EH (cell line): ENCODE results near the gene TMEM59L.
A peak's percentile ranks its signal among the peaks of the same experiment; 100 is the strongest.

Source experiments
- DNase-seq: peaks from one replicate; pipeline ENCODE4 v3.0.0-alpha.2; 2015; ENCODE audit warnings: low read depth

The TMEM59L gene

DNA sequence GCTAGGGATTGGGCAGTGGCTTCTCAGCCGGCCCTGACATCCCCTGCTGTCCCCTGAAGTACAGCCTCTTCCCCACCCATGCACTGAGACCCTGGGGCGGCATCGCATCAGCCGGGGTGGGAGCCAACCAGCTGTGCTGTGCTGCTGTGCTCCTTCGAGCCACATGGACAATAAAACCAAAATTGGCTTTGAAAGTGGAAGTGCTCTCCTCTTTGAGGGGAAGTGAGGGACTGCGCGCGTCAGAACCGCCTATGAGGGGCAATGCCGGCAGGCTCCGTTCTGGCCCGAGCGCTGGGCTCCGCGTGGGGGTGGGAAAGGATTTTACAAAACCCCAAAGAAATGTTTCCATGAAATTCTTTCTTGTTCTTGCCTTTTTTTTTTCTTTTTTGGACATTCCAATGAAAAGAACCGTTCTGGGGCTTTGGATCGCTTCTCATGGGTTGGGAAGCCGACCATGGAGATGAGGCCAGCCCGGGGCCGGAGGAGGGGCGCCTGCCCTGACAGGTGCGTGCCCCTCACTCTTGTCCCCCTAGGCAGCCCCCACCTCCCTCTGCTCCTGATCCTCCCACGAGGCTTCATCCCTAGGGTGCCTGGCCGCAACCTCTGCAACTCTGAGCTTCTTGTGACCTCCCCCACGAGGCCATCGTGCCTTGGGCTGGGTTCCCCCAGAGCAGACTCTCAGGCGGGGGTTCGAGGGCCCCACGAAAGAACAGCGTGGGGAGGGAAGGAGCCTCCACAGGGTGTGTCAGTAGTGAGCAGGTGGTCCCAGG lies 46.8 kb downstream of the TMEM59L start:
- peak; percentile 51 for DNase-seq

DNA sequence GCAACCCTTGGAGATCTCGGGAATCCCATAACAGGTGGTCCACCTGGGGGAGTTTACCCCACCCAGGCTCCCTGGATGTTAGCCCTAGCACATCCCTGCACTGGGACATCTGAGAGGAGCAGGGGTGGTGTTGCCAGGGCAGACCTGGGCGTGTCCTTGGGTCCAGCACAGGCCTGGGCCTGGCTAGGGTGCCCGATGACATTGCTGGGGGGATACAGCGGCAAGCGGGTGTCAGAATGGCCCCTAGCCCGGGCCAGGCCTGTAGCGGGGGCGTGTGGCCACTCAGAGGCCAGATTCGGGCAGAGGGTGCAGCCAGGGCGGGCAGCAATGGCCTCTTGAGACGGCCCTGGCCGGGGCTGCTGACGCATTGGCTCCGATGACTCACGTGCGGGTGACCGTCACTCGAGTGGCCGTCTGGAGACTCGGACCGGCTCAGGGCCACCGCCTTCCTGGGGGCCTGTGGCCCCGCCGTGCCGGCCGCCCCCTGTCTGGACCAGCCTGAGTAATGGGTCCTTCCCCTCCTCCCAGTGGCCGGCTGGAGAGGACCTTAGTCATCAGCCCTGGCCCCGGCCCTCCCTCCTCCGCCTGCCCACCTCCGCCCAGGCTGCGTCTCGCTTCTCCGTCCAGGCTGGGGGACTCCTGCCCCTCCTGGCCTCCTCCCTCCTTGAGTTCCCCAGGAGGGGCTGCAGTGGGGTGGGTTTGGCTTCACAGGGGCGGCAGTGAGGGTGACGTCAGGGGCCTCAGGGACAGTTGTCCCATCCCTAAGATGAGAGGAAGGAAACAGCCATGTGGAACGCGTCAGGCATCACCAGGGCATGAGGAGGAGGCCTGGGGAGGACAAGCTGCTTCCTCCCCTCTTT lies 47.6 kb downstream of the TMEM59L start:
- DNase-seq: peak; percentile 76

DNA sequence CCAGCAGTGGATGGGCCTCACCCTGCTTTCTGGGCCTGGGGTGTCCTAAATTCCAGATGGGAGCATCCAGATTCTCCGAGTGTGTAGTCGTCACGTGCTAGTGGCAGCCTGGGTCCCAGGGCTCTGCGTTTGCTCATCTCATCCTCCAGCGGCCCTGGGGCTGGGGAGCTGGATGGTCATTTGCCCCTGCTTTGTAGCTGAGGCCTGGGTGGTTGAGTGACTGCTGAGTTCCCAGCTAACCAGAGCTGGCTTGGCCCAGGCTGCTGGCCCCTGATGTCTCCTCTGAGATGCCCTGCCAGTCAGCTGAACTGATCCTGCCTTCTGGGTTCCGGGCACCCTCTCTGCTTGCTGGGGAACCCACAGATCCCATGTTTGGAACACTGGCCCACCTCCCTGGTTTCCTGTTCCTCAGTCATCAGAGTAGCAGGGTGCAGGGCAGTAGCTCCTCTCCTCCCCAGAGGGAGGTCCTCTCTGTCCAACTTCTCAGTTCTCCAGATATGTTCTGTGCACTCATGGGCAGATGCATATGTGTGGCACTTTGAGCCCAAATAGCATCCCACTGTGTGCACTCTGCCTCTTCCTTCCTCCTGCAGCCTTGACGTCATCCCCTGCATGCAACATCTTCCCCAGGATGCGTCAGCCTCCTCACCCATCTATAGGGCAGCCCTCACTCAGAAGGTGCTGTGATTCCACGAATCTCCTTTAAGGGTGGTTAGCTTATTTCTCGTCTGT lies 48.4 kb downstream of the TMEM59L start:
- no peak for DNase-seq

DNA sequence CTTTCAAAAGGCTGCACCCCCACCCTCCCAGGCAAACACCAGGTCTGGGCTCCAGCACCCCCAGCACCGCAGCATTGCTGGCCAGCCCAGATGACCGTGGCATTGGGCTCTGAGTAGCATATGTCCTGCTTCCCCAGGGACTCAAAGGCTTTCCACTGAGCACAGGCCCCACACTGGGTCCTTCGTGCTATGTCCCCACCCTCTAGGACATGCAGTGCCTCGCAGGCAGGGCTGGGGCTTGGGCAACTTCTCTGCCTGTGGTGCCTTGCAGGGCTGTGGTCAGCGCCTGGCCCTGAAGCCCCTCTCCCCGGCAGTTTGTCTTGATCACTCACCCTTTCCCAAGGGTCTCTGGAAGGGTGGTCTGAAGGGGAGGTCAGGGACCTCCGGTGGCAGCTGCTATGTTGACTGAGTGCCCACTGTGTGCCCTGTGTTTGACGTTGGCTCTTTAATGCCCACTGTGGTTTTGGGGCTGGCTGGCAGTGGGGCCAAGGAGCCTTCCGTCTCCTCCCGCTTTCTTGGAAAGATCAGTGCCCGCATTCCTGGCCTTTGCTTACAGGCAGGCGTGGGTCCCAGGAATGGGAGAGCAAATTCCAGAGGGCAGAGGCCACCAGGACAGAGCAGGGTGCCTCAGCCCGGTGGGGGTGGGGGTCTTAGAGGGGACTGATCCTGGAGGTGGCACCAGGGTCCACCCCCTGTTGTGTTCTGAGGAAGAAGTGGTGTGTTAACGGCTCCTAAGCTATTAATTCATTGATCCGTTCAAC lies 50.5 kb downstream of the TMEM59L start:
- peak; percentile 34 for DNase-seq

DNA sequence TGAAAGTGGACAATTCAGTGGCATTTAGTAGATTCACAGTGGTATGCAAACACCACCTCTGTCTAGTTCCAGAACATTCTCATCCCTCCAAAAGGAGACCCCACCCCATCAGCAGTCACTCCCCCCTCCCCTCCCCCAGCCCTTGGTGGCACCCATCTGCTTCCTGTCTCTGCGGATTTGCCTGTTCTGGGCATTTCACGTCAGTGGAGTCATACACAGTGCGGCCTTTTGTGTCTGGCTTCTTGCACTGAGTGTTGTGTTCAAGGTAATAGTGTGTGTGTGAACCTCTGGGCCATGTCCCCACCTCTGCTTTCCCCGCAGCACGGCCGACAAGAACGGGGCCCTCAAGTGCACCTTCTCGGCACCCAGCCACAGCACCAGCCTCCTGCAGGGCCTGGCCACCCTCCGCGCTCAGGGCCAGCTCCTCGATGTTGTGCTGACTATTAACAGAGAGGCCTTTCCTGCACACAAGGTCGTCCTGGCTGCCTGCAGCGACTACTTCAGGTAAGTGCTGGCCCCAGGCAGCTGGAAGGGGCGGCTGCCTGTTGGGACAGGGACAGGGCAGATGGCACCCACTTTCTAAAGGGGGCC lies 51.4 kb downstream of the TMEM59L start:
- DNase-seq: no peak

DNA sequence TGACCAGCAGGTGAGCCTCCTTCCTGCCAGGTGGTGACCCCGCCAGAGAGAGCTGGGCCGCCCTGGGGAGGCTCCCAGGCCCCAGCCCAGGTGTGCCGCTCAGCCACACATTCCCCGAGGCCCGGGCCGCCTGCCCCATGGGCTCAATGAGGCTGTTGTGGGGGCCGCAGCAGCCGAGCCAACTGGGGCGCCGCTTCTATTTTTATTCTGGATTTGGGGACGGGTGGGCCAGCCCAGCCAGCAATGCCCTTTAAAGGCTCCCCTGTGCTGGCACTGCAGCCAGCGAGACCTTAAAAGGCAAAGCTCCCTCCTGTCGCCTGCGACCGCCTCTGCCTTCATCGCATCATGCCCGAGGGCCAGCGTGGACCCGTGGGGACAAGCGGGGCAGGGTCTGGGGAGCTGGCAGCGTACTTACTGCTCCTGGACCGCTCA lies 53.1 kb downstream of the TMEM59L start:
- DNase-seq: no peak

DNA sequence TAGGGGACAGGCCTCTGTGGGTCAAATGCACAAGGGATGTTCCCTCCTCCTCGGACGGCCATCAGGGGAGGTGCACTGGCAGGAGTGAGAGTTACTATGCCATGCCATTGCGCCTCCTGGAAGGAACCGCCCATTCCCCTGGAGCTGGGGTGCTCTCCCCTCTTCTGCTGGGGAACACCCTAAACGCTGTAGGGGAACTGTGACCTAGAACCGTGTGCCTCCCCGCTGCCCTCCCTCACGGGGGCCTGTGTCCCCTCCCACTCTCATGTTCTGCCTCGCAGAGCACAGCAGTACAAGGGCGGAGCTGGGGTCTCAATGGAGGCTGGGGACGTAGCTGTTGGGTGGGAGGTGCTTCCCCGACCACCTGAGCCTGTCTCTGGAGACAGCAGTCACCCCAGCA lies 53.6 kb downstream of the TMEM59L start:
- no peak for DNase-seq

DNA sequence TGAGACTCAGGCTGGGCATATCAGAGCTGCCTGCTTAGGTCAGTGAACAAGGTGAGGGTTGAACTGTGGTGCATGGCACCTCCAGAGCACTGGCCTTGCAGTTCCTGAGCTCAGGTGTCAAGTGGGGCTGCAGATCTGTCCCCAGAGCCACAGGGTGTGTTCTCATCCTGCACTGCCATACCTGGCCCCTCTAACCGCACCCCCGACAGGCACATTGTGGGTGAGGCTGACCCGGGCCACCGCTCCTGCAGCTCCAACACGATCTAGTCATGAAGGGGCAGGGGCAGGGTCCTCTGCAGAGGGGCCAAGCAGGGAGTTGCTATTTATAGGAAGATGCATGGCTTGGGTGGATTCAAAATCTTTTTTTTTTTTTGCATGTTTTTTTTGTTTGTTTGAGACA lies 54.1 kb downstream of the TMEM59L start:
- DNase-seq: no peak

DNA sequence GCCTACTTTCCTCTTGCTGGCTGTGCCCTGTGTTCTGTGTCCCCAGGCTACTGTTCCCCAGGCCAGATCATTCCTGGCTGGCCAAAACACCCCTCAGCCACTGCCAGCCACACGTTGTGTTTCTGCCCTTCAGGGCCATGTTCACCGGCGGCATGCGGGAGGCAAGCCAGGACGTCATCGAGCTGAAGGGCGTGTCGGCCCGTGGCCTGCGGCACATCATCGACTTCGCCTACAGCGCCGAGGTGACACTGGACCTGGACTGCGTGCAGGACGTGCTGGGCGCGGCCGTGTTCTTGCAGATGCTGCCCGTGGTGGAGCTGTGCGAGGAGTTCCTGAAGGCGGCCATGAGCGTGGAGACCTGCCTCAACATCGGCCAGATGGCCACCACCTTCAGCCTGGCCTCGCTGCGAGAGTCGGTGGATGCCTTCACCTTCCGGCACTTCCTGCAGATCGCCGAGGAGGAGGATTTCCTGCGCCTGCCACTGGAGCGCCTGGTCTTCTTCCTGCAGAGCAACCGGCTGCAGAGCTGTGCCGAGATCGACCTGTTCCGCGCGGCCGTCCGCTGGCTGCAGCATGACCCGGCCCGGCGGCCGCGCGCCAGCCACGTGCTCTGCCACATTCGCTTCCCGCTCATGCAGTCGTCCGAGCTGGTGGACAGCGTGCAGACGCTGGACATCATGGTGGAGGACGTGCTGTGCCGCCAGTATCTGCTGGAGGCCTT lies 55.0 kb downstream of the TMEM59L start:
- DNase-seq: no peak

DNA sequence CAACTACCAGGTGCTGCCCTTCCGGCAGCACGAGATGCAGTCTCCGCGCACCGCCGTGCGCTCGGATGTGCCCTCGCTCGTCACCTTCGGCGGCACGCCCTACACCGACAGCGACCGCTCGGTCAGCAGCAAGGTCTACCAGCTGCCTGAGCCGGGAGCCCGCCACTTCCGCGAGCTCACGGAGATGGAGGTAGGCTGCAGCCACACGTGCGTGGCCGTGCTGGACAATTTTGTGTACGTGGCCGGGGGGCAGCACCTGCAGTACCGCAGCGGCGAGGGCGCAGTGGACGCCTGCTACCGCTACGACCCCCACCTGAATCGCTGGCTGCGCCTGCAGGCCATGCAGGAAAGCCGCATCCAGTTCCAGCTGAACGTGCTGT lies 55.6 kb downstream of the TMEM59L start:
- no peak for DNase-seq

DNA sequence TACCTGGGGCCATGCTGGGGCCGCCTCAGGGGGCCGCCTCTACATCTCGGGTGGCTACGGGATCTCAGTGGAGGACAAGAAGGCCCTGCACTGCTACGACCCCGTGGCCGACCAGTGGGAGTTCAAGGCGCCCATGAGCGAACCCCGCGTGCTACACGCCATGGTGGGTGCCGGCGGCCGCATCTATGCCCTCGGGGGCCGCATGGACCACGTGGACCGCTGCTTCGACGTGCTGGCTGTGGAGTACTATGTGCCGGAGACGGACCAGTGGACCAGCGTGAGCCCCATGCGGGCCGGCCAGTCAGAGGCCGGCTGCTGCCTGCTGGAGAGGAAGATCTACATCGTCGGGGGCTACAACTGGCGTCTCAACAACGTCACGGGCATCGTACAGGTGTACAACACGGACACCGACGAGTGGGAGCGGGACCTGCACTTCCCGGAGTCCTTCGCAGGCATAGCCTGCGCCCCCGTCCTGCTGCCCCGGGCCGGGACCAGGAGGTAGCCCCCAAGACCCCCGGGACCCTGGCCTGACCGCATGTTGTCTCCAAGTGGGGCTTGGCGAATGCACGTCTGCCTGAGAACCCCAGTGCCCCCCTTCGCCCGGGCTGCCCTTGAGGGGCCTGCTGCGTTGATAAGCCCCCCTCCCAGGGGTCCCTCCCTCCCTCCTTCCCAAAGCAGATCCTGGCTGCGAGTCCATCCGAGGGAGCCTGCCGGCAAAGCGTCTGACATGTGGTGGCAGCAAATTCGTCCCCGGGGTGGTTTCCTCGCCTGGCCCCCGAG lies 56.3 kb downstream of the TMEM59L start:
- no peak for DNase-seq

DNA sequence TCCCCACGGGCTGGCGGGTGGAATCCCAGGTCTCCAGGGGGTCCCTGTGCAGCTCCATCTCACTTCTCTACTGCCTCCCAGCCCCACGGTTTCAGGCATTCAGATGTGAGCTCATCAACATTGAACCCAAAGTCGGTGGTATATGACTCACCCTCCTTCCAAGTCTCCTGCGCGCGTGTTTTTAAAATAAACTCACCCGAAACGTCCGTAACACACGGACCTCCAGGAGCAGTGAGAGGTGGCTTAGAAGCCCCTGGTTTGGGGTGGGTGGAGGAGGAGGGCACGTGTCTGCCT lies 56.8 kb downstream of the TMEM59L start:
- peak; percentile 50 for DNase-seq

DNA sequence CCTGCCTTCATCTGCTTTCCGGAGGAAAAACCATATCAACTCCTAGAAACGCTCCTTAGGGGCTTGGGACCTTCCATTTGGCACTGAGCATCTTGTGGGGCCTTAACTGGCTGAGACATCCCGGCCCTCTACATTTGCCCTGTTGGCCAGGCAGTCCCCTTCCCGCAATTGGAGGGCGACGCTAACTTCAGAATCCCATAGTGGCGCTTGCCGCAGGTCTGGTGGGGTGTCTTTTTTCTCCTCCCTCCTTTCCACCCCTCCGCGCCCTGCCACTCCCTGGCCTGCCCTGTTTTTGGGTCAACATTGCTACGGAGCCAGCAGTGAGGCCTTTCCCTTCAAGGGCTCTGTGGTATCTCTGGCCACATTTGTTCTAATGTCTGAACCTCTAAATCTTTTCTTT lies 57.2 kb downstream of the TMEM59L start:
- DNase-seq: no peak

DNA sequence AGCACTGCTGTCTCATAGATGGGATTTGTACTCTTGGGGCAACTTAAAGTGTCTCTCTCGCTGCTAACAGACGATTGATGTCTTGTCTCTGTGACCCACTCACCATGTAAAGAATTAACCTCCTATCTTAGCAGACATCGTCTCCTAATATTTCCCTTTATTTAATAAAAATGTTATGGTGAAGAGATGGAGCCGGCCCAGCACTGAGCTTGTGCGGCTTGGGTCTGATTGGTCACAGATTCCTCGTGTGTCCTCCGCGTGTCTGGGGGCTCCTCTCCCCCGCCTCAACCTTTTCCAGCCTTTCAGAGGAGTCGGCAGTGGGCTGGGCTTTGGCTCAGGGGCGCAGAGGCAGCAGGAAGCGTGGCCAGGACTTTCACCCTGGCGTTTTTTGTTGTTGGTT lies 57.6 kb downstream of the TMEM59L start:
- no peak for DNase-seq
